HG03575 (cell line): ENCODE results near the gene YTHDC1.

Experiments used
- ATAC-seq: cut with Tn5 transposase; IDR thresholded peaks from one replicate; pipeline ENCODE4 v1.9.1; 2021; ENCODE audit not compliant: unreplicated experiment, insufficient number of reproducible peaks, low FRiP score; ENCODE audit errors: extremely low read depth

YTHDC1 gene

DNA sequence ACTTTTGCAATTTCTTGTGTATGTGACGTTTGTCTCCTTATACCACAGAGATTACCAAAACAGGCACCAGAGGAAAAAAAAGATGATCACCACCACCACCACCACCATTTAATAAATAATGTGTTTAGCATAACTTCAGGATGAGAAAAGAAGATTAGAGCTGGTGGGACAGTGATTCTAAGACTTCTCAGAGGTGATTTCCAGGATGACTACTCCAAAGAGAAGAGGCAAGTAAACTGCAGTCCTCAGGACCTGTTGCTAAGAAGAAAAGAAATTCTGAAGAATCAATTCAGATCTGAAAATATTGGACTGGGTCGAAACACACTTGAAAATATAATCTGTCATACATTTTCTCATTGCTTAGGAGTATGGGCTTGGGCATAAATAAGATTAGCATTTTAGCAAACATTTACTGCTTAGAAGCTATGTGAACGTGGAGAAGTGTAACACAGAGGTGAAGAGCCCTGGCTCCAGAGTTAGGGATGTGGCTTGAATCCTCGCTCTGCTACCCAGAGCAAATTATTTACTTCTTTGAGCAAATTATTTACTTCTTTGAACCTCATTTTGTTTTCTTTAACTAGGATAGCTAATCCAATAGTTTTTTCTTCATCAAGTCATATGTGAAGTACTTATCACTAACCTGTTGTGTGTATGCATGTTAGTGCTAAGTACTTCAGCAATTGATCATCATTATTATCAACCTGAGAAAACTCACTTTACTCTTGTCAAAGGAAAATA is 10.5 kb upstream of the YTHDC1 start:
- no peak for ATAC-seq

DNA sequence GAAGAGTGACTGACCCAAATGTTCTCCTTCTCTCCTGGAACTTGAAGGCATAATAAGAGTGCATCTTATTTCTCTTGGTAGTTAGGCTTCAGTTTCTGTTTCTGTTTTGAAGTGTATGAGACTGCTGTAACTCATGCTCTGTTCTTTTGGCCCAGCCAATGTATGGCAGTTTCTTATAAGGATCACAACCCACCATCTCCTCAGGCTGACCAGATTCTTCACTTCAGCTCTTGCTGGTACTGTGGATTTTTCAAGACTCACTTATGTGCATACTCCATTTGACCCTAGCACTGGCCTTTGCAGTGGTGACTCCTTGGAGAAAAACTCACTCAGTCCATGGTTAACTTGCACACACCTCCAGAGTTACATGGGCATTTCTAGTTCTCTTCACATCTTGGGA is 9.6 kb upstream of the YTHDC1 start:
- ATAC-seq = peak; percentile 87

DNA sequence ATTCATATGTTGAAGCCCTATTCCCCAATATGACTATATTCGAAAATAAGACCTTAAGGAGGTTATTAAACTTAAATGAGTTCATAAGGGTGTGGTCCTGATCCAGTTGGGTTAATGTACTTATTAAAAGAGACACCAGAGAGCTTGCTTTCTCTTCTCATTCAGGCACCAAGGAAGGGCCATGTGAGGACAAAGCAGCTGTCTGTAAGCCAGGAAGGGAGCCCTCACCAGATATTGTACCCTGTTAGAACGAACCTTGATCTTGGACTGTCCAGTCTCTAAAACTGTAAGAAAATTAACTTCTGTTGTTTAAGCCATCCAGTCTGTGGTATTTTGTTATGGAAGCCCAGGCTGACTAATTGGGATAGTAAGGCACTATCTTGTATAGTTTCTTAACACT is 9.1 kb upstream of the YTHDC1 start:
- no peak for ATAC-seq

DNA sequence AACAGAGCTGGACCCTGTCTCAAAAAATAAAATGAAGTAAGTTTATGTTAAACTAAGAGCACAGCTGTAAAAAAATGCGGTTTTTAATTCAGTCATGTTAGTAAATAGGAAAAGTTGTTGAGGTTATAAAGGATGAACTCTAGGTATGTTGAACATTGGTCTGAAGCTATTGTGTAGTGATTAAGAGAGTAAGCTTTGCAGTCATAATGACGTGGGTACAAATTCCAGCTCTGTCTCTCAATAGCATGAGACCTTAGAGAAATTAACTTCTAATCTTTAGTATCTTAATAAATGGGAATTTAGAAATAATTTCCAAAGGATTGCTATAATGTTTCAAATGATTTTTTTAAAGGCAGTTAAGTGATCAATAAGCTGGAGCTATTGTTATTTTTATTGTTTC is 2.9 kb upstream of the YTHDC1 start:
- ATAC-seq = no peak

DNA sequence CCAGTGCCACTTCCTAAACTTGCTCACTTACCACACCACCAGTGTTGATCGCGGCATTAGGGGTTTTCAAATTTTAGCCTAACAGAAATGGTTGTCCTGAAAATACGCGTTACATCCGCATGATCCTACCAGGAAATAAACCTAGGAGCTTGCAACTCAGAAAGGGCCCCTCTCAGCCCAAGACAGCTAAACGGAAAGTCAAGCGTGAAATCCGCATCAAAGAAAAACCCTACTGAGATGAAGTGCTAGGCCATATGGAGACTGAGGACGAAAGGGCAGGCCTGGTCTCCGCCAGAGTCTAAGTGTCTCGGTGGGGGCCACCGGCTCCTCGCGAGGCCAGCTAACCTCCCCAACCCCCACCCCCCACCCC is 626 bp downstream of the YTHDC1 start:
- ATAC-seq = no peak

DNA sequence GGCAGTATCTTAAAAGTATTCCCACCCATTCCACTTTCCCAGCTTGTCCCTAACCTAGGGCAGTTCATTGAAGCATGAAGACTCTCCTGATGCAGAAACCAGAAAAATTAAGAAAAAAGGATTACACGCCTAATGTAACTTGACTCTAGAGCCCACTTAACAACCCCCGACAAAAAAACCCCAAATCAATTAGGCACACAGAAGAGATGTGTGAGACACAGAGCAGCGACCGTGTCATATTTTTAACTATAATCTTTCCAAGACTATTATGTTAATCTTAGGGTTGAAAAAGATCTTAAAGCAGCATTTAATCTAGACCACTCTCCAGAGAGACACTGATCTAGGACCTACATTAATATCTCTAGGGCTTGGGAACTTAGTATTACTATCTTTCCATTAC is 1.3 kb downstream of the YTHDC1 start:
- no peak for ATAC-seq

DNA sequence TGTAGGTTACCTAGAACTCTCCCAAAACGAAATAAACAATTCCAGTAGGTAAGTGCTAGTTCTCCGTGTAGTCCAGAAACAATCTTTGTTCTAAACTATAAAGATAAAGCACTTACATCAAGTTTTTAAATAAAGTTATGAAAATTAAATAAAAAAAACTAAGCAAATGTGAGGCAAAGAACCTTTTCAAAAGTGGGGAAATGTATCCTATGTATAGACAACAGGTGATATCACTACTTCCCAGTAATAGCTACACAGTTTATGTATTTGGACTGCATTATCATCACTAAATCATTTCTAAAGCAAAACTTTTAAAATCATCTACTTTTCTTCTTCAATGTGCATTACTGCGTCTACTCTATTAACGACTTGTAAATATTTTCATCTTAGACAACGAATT is 2.0 kb downstream of the YTHDC1 start:
- ATAC-seq = no peak

DNA sequence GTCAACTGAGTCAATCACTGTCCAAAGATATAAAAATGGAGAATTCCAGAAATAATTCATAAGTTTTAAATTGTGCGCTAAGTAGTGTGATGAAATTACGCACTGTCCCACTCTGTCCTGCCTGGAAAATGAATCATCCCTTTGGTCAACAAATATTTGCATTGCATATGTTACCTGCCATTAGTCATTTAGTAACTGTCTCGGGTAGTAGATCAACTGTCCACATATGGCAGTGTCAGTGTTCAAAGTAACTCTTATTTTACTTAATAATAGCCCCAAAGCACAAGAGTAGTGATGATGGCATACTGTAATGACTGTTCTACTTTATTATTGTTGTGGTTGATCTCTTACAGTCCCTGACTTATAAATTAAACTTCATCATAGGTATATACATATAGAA is 3.4 kb downstream of the YTHDC1 start:
- no peak for ATAC-seq

DNA sequence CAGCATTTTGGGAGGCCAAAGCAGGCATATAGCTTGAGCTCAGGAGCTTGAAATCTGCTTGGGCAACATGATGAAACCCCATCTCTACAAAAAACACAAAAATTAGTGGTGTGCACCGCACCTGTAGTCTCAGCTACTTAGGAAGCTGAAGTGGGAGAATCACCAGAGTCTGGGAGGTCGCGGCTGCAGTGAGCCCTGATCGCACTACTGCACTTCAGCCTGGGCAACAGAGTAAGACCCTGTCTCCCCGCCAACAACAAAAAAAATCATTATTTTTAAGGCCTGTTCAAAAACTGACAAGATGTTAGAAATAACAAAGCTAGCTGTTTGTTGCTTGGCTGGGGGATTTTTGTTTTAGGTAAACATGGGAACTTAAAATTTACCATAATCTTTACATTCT is 5.1 kb downstream of the YTHDC1 start:
- no peak for ATAC-seq

DNA sequence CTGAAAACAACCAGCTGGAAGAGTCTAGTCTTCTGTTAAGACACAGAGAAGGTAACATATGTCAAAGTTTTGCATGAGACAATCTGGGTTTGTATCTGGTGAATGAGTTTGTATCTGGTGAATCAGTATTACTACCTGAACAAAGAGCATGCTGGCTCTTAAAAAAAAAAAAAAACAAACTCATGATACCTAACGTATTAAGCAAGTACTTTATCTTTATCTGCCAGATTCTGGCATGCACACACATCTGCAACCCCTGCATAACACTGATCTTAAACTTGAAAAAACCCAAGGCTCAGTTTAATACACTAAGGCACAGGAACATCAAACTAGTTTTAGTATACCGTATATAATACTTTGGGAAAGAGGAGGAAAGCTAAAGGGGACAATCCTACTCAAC is 5.8 kb downstream of the YTHDC1 start:
- no peak for ATAC-seq

DNA sequence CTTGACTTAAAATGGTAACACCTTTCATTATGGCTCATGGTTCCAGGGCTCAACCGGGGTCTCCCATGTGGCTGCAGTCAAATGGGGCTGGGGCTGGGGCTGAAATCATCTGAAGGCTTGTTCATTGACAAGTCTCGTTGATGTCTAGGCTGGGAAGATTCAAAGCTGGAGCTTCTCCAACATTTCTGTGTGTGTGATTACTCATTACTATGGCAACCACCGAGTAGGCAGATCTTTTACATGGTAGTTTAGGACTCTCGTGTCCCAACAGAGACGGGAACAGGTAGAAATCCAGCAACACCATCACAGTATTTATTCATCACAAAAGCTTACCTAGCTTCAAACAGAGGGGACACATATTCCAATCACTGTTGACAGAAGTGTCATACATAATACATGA is 7.8 kb downstream of the YTHDC1 start:
- no peak for ATAC-seq

DNA sequence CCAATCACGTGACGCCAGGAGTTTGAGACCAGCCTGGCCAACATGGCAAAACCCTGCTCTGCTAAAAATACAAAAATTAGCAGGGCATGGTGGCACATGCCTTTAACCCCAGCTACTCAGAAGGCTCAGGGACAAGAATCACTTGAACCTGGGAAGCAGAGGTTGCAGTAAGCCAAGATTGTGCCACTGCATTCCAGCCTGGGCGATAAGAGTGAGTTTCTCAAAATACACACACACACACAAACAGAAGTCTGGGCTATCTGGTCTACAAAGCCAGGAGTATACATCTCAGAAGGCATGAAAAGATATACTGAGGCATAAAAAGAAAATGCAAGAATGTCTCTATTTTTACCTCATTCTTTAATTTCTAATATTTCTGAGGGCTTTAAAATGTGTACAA is 11.3 kb downstream of the YTHDC1 start:
- no peak for ATAC-seq

DNA sequence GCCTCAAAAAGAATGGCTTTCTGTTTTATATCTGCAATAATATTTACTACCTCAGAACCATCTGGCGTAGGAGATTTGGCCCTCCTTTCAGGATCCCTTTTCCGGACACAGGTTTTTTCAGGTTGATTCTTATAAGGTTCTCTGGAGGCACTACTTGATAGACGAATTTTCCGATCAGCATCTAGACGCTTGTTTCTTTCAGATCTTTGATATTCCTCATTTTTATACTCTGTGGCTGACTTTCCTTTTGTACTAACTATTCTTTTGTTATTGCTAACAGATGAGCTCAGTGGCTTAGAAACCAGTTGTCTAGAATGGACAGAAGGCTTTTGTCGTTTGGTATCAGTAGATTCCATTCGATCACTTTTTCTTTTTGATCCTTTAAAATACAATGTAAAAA is 12.4 kb downstream of the YTHDC1 start:
- ATAC-seq = no peak

DNA sequence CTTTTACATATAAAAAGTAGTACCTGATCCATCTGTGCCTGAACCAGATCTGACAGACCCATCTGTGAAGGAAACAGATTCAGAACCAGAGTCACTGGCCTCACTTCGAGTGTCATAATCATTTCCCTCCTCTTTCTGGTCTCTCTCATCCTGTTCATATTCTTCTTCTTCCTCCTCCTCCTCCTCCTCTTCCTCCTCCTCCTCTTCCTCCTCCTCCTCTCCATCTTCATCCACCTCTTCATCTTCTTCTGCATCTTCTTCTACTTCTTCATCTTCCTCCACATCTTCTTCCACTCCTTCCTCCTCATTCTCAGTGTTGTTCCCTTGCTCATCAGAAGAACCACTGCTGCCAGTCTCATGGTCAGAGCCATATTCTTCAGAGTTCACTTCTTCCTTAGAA is 12.9 kb downstream of the YTHDC1 start:
- ATAC-seq = no peak

DNA sequence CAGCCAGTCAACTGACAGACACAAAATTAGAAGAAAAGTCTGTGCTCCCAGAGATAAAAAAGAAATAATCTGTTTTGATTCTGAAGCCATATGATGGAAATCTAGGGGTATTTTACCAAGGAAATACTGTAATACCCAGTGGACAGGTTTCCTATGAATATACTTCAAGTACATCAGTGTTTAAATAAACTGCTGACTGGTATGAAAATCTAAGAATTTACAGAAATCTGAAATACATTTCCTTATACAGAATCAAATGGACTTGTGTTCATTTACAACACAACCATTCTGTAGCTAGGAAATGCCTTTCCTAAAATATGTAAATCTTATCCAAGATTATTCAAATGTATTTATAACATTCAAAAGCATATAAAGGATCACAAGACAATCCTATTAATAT is 13.4 kb downstream of the YTHDC1 start:
- ATAC-seq = no peak

DNA sequence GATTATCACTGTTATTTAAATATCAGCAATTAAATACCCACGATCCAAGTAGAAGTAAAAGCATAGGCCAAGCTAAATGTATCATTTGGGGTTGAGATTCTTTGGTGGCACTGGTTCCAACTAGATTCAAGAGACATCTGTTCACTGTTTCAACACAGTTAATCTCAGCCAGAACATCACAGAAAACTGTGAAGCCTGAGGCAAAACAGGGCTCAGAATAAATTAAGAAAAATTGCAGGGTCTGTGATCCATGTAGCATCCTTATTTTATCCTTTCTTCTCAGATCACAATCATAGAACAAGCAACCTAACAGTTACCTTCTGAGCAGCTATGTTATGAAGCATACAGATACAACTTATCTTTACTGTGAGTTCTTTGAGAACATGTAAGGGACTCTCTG is 23.7 kb downstream of the YTHDC1 start:
- ATAC-seq = no peak

DNA sequence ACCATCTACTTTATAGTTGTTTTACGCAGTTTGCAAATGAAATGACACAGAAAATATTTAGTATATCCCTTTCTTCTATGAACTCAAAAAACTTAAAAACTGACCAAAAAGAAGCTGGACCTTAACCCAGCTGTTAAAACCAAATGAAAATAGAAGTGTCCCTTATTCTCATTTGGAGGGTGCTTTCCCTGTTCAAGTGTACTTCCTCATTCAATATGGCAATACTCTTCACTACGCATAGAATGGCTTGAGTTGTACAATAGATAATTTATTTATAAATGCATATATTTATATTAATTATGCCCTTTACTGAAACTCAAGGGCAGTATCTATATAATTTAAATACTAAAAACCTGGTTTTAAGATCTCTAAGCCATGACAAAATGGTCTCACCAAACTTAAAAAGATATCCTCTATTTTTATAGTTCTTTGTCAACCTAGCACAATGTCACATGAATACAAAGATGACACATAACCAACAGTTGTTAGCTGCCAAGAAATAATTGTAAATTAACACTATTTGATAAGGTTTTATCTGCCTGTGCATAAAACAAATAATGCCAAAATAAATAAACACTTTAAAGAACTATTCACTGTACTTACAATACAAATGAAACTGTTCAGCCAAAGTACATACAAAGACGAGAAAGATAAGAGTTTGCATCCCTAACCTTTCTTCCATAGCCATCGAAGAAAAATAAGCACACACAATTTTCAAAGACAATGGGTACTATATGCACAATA is 25.2 kb downstream of the YTHDC1 start:
- ATAC-seq = no peak

DNA sequence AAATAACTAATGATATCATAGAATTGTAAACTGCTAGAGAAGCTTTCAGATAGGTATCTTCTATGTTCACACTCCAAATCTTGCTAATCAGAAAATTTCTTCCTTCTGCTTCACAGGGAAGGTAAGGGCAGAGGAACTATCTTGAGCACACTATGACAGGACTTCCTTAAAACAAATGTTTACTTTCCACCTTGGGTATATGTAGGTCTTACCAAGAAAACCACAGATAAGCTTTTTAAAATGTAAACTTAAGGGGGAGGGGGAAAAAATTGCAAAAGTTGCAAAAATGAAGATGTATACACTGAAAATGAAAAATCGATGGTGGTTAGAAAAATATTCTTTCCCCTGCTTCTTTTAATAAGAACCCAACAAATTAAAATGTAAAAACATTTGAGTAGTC is 30.9 kb downstream of the YTHDC1 start:
- ATAC-seq = no peak

DNA sequence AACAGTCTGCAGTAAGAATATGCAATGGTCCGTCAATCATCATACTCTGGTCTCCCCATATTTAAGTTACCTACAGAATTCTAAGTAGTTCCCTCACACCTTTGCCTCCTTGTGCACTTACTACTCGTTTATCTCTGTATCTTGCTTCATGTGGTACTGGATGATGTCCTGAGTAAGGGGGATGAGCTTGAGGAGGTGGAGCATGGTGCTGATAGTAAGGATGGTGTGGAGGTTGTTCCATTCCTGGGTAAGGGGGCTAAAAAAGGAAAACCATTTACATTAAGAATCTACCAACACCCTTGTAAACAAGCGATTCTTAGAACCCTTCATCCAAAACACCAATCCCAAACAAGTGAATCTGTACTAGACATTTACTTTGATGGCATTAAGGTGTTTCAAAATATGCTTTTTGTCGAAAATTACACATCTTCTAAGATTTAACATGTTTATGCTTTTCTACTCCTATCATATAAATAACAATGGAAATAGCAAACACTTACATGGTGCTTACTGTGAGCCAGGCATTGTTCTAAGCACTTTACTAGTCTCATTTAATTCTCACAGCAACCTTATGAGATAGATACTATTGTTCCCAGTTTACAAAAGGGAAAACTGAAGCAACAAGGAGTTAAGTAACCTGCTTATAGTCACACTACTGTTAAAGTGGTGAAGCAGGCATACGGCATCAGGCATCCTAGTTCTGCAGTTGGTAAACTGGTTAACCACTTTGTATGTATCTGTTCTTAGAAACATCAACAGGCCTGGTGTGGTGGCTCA is 33.5 kb downstream of the YTHDC1 start:
- no peak for ATAC-seq

DNA sequence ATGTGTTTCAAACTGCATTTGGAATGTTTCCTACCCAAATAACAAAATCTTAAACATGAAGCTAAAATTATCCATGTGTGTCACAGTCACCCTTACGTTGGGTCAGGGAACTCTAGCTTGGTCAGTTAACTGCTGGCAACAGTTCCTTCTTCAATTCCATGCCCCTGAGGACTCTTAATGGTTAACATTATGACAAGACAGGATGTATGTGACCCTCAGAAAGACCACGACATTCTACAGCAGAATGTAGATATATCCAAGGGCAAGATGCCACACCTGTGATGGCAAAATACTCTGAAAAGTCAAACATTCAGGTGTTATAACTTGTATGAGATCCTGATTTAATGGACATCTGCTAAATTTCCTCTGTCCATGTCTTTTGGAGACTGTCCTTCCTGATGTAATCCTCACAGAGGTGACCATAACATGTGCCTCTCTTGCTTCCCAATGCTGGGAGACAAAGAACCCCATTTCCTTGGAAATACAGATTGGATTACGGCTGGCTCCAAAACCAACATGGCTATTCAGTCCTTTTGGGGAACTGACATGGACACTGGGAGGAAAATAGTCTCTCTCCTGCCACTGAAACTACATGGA is 39.1 kb downstream of the YTHDC1 start:
- no peak for ATAC-seq
